DMS153 (cell line): ENCODE data around the gene ME1.
"Not testable (repeated sequence)": the region's sequence is repeated elsewhere in the genome, so short reads cannot be mapped to it uniquely, and the experiment has no call there.

Experiments
- DNase-seq: peaks from one replicate; lab custom pipeline; 2025; lab: John Stamatoyannopoulos, UW

Gene ME1

GRCh38 chr6:83431545-83432155 is 799 bp upstream of the ME1 start:
- DNase-seq = no peak

GRCh38 chr6:83429857-83430610 is 817 bp downstream of the ME1 start:
- DNase-seq = no peak

- DNase-seq = no peak
Measured at GRCh38 chr6:83429269-83429668, 1.6 kb downstream of the ME1 start.

- no peak for DNase-seq
Measured at GRCh38 chr6:83424392-83425018, 6.3 kb downstream of the ME1 start.

- DNase-seq = peak; percentile 31
Measured at GRCh38 chr6:83417880-83418663, 12.8 kb downstream of the ME1 start.

- no peak for DNase-seq
Measured at GRCh38 chr6:83413068-83413467, 17.8 kb downstream of the ME1 start.

GRCh38 chr6:83411731-83412130 is 19.1 kb downstream of the ME1 start:
- DNase-seq = no peak

GRCh38 chr6:83403191-83403590 is 27.7 kb downstream of the ME1 start:
- DNase-seq = no peak

GRCh38 chr6:83389606-83390005 is 41.2 kb downstream of the ME1 start:
- DNase-seq = no peak

GRCh38 chr6:83385473-83385872 is 45.4 kb downstream of the ME1 start:
- DNase-seq = no peak

GRCh38 chr6:83384751-83385150 is 46.1 kb downstream of the ME1 start:
- DNase-seq = no peak

GRCh38 chr6:83381949-83382348 is 48.9 kb downstream of the ME1 start:
- DNase-seq = no peak

- no peak for DNase-seq
Measured at GRCh38 chr6:83378621-83379388, 52.0 kb downstream of the ME1 start.

- DNase-seq = no peak
Measured at GRCh38 chr6:83371423-83371822, 59.4 kb downstream of the ME1 start.

- DNase-seq = no peak
Measured at GRCh38 chr6:83370567-83370966, 60.3 kb downstream of the ME1 start.

GRCh38 chr6:83369692-83370091 is 61.2 kb downstream of the ME1 start:
- no peak for DNase-seq

- DNase-seq = no peak
Measured at GRCh38 chr6:83368577-83368976, 62.3 kb downstream of the ME1 start.

GRCh38 chr6:83367104-83367503 is 63.7 kb downstream of the ME1 start:
- DNase-seq = no peak

GRCh38 chr6:83365931-83366330 is 64.9 kb downstream of the ME1 start:
- DNase-seq = no peak

- not testable (repeated sequence) for DNase-seq
Measured at GRCh38 chr6:83362349-83362748, 68.5 kb downstream of the ME1 start.

GRCh38 chr6:83359638-83360037 is 71.2 kb downstream of the ME1 start:
- no peak for DNase-seq

- no peak for DNase-seq
Measured at GRCh38 chr6:83354747-83355146, 76.1 kb downstream of the ME1 start.
